H1 (cell line): Measurements from ENCODE around the gene MYOCD. TPM values are rescaled to one million over a fixed set of nuclear protein-coding genes. Genes with fewer than 3 reads are reported as not detected.
A peak's percentile ranks its signal among the peaks of the same experiment; 100 is the strongest.

Source experiments
- CTCF ChIA-PET: fragments of 300-600 bp; sonication (Branson Sonifier 250); formaldehyde crosslinking; loops from one replicate; lab custom pipeline; 2021; ENCODE audit not compliant: partially characterized antibody; lab: Charles Lee
- POLR2A ChIA-PET: fragments of 300-600 bp; sonication (Branson Sonifier 250); formaldehyde crosslinking; loops from one replicate; lab custom pipeline; 2021; ENCODE audit warnings: inconsistent platforms; ENCODE audit not compliant: partially characterized antibody; lab: Charles Lee
- DNase-seq, 2 experiments: peaks; one replicate each; pipeline versions ENCODE4 v3.0.0 to v3.0.0-alpha.2; 2010 to 2022; ENCODE audit warnings: low spot score in 2 of 2, low read depth in 1 of 2, mixed read lengths in 1 of 2
- FAIRE-seq: peaks from 2 replicates; lab custom pipeline; 2011; peaks lifted over from hg19 to GRCh38; lab: Jason Lieb, UNC
- H2AFZ ChIP-seq: 2 replicates; pipeline ENCODE4 v1.8.1; 2012; ENCODE audit warnings: low read length, inconsistent platforms
- H2AK5ac ChIP-seq: 2 replicates; pipeline ENCODE4 v1.6.1; 2013; ENCODE audit warnings: low read depth, low read length
- H2BK120ac ChIP-seq: replicated peaks from 2 replicates; pipeline ENCODE3; 2013; ENCODE audit warnings: low read depth, low read length, inconsistent platforms
- H2BK12ac ChIP-seq: 2 replicates; pipeline ENCODE4 v1.6.1; 2013; ENCODE audit warnings: low read depth, low read length
- H2BK15ac ChIP-seq: 2 replicates; pipeline ENCODE4 v1.6.1; 2013; ENCODE audit warnings: low read length
- H2BK20ac ChIP-seq: 2 replicates; pipeline ENCODE4 v1.6.1; 2013; ENCODE audit warnings: low read length
- H2BK5ac ChIP-seq: 2 replicates; pipeline ENCODE4 v1.6.1; 2013; ENCODE audit warnings: low read depth, low read length
- H3K14ac ChIP-seq: 2 replicates; pipeline ENCODE4 v1.6.1; 2013; ENCODE audit warnings: inconsistent platforms; ENCODE audit not compliant: insufficient read length
- H3K18ac ChIP-seq: 2 replicates; pipeline ENCODE4 v1.6.1; 2013; ENCODE audit warnings: low read length; ENCODE audit errors: extremely low read depth
- H3K23ac ChIP-seq: 2 replicates; pipeline ENCODE4 v1.6.1; 2013; ENCODE audit warnings: inconsistent platforms; ENCODE audit not compliant: insufficient read length
- H3K23me2 ChIP-seq: 2 replicates; pipeline ENCODE4 v1.6.1; 2013; ENCODE audit warnings: low read depth, low read length
- H3K27ac ChIP-seq: 2 replicates; pipeline ENCODE4 v1.6.1; 2011; ENCODE audit warnings: low read depth, low read length, inconsistent platforms
- H3K27me3 ChIP-seq, 4 experiments: replicated peaks in 1 of 4; 1 replicate in 1 of 4; 2 replicates in 3 of 4; pipeline versions ENCODE4 v1.6.1 to v1.8.1; 2011 to 2013; ENCODE audit warnings: low read length in 3 of 4, mild to moderate bottlenecking in 3 of 4, inconsistent platforms in 2 of 4, mixed read lengths in 2 of 4, moderate library complexity in 1 of 4; ENCODE audit not compliant: control insufficient read depth in 3 of 4, insufficient read depth in 3 of 4; ENCODE audit errors: extremely low read depth in 1 of 4
- H3K36me3 ChIP-seq, 4 experiments: 2 replicates each; pipeline versions ENCODE4 v1.6.1 to v1.8.1; 2011 to 2013; ENCODE audit warnings: mild to moderate bottlenecking in 4 of 4, low read length in 3 of 4, moderate library complexity in 2 of 4, control low read depth in 1 of 4, inconsistent platforms in 1 of 4; ENCODE audit not compliant: insufficient read depth in 4 of 4, control insufficient read depth in 2 of 4
- H3K4ac ChIP-seq: replicated peaks from 2 replicates; pipeline ENCODE3; 2013; ENCODE audit warnings: low read length, low read depth, mixed read lengths, inconsistent platforms; ENCODE audit not compliant: insufficient read length
- H3K4me1 ChIP-seq, 4 experiments: replicated peaks in 1 of 4; 1 replicate in 1 of 4; 2 replicates in 3 of 4; pipeline versions ENCODE4 v1.6.1 to v1.8.1; 2011 to 2013; ENCODE audit warnings: low read length in 3 of 4, inconsistent platforms in 2 of 4, mixed read lengths in 1 of 4; ENCODE audit not compliant: insufficient read depth in 4 of 4, control insufficient read depth in 3 of 4
- H3K4me2 ChIP-seq, 2 experiments: 2 replicates each; pipeline versions ENCODE4 v1.6.1 to v1.8.1; 2011 to 2013; ENCODE audit warnings: low read depth in 2 of 2, low read length in 2 of 2, control low read depth in 1 of 2, inconsistent platforms in 1 of 2, mild to moderate bottlenecking in 1 of 2; ENCODE audit not compliant: insufficient read depth in 1 of 2
- H3K4me3 ChIP-seq, 4 experiments: fragments of 200-600, 300-600 bp in 1 of 4; sonication (generic), shearing (Covaris generic), sonication (Bioruptor Twin) in 1 of 4; 2 replicates each; pipeline versions ENCODE4 v1.5.1 to v1.8.1; 2011 to 2016; ENCODE audit warnings: low read length in 4 of 4, low read depth in 3 of 4, control low read depth in 2 of 4, inconsistent platforms in 2 of 4, mild to moderate bottlenecking in 2 of 4, mixed read lengths in 1 of 4, moderate library complexity in 1 of 4; ENCODE audit not compliant: insufficient read depth in 2 of 4; ENCODE audit errors: extremely low read depth in 1 of 4
- H3K56ac ChIP-seq: replicated peaks from 2 replicates; pipeline ENCODE3; 2013; ENCODE audit warnings: low read depth, mild to moderate bottlenecking, mixed read lengths, low read length, inconsistent platforms; ENCODE audit not compliant: insufficient read length
- H3K79me1 ChIP-seq: 2 replicates; pipeline ENCODE4 v1.6.1; 2013; ENCODE audit warnings: low read depth, low read length, control low read depth
- H3K79me2 ChIP-seq, 2 experiments: 2 replicates each; pipeline versions ENCODE4 v1.6.1 to v1.8.1; 2012 to 2013; ENCODE audit warnings: low read length in 2 of 2, mild to moderate bottlenecking in 2 of 2, inconsistent platforms in 1 of 2; ENCODE audit not compliant: insufficient read depth in 2 of 2, control insufficient read depth in 1 of 2
- H3K9ac ChIP-seq, 4 experiments: replicated peaks in 1 of 4; 1 replicate in 1 of 4; 2 replicates in 3 of 4; pipeline versions ENCODE4 v1.6.1 to v1.8.1; 2011 to 2013; ENCODE audit warnings: low read depth in 3 of 4, low read length in 3 of 4, control low read depth in 2 of 4, mild to moderate bottlenecking in 2 of 4, moderate library complexity in 2 of 4, inconsistent platforms in 1 of 4; ENCODE audit errors: extremely low read depth in 1 of 4
- H3K9me3 ChIP-seq, 2 experiments: 2 replicates each; pipeline versions ENCODE4 v1.6.1 to v1.8.1; 2012 to 2013; ENCODE audit warnings: mild to moderate bottlenecking in 2 of 2, moderate library complexity in 2 of 2, control low read depth in 1 of 2, inconsistent platforms in 1 of 2, low read depth in 1 of 2, low read length in 1 of 2, mixed read lengths in 1 of 2; ENCODE audit not compliant: insufficient read depth in 2 of 2
- H4K20me1 ChIP-seq, 2 experiments: replicated peaks in 1 of 2; 2 replicates each; pipeline versions ENCODE3 to v1.8.1; 2011 to 2013; ENCODE audit warnings: inconsistent platforms in 2 of 2, low read length in 2 of 2, mild to moderate bottlenecking in 1 of 2; ENCODE audit not compliant: insufficient read depth in 2 of 2, control insufficient read depth in 1 of 2
- H4K5ac ChIP-seq: 2 replicates; pipeline ENCODE4 v1.6.1; 2013; ENCODE audit warnings: low read length, low read depth, mixed read lengths, inconsistent platforms; ENCODE audit not compliant: insufficient read length
- H4K8ac ChIP-seq: 2 replicates; pipeline ENCODE4 v1.8.0; 2013; ENCODE audit warnings: mild to moderate bottlenecking, moderate library complexity, low read length, inconsistent platforms; ENCODE audit not compliant: insufficient read depth; ENCODE audit errors: extremely low read depth
- H4K91ac ChIP-seq: replicated peaks from 2 replicates; pipeline ENCODE3; 2013; ENCODE audit warnings: low read length, mixed read lengths, inconsistent platforms; ENCODE audit not compliant: insufficient read length
- CREB1 ChIP-seq: IDR thresholded peaks from 2 replicates; pipeline ENCODE4 v1.6.1; 2012; ENCODE audit warnings: inconsistent platforms
- GABPA ChIP-seq: IDR thresholded peaks from 2 replicates; pipeline ENCODE4 v1.6.1; 2011; ENCODE audit warnings: mild to moderate bottlenecking, low read length, moderate library complexity, borderline replicate concordance; ENCODE audit not compliant: insufficient read depth
- TCF12 ChIP-seq: IDR thresholded peaks from 2 replicates; pipeline ENCODE4 v1.6.1; 2011; ENCODE audit warnings: low read depth, mild to moderate bottlenecking, low read length
- WGBS, 2 experiments: shearing (Covaris generic) in 1 of 2; methylation state at CpG; one replicate each; pipeline versions ENCODE4 v1.1.6 to v1.1.7; 2013 to 2015; ENCODE audit warnings: low lambda C conversion rate in 2 of 2, mixed read lengths in 2 of 2, inconsistent platforms in 1 of 2, low coverage in 1 of 2, missing lambda C conversion rate in 1 of 2; ENCODE audit not compliant: insufficient replicate concordance in 2 of 2, insufficient coverage in 1 of 2, insufficient read length in 1 of 2; ENCODE audit errors: extremely low coverage in 1 of 2, missing lambda C conversion rate in 1 of 2; 5-methylcytosine and 5-hydroxymethylcytosine counted together
- polyA plus RNA-seq, 7 experiments: library from polyadenylated mRNA; depleted of rRNA in 3 of 7; stranded (reverse) in 5 of 7; unstranded in 2 of 7; fragments of >200 nt in 5 of 7; fragments of 200-250 nt in 2 of 7; gene quantifications; 1 replicate in 5 of 7; 2 replicates in 1 of 7; 4 replicates in 1 of 7; pipeline versions ENCODE4 v1.2.1 to v1.2.3, GENCODE V29; 2011 to 2013; ENCODE audit warnings: missing spikeins in 2 of 7, mixed read lengths in 2 of 7
- total RNA-seq: library from RNA; stranded (reverse); fragmentation: NEBNext Ultra II Directional; extraction: Animal tissue kit (Norgen Biotek cat#: 25700); gene quantifications from 2 replicates; pipeline ENCODE4 v1.2.1, GENCODE V29; 2021

MYOCD gene
- total and polyA plus RNA-seq, 2 of the 8 experiments (the other 6 are each of a cell fraction or from before 2014, with no cell fraction given), result 0.30 to 4.9 TPM

- no peak overlapping the region for H2BK15ac ChIP-seq
- H3K14ac ChIP-seq, result no peak overlapping the region
- no peak overlapping the region for H3K9ac ChIP-seq
- H3K36me3 ChIP-seq, result no peaks in the 10 kb centered on the region
- H4K91ac ChIP-seq, result no peak overlapping the region
- no peak overlapping the region for H3K27ac ChIP-seq
- DNase-seq (no peak), FAIRE-seq (peak; percentile 48)
- no peak overlapping the region for H2BK120ac ChIP-seq
- no peak overlapping the region for H3K4ac ChIP-seq
- no peaks in the 10 kb centered on the region for H3K23me2 ChIP-seq
- no peak overlapping the region for H3K18ac ChIP-seq
- no peaks in the 10 kb centered on the region for H3K9me3 ChIP-seq
- H4K8ac ChIP-seq, result no peak overlapping the region
- H3K4me3 ChIP-seq, result no peak overlapping the region
- H3K4me1 ChIP-seq, result no peaks in the 10 kb centered on the region
- WGBS, 2 experiments, result 82% methylated on average over 4 of the region's 4 CpGs; no CpG with 5 or more reads in 1 of the 2 experiments
- H4K20me1 ChIP-seq, result no peaks in the 10 kb centered on the region
- no peak overlapping the region for H4K5ac ChIP-seq
- H2AK5ac ChIP-seq, result no peak overlapping the region
- H3K79me2 ChIP-seq, result no peaks in the 10 kb centered on the region
- no peaks in the 10 kb centered on the region for H3K27me3 ChIP-seq
- H3K4me2 ChIP-seq, result no peak overlapping the region
- no peak overlapping the region for H3K56ac ChIP-seq
- no peaks in the 10 kb centered on the region for H3K79me1 ChIP-seq
- H2BK5ac ChIP-seq, result no peak overlapping the region
- peak overlapping the region; percentile 16; the same call in 1 of the 2 replicates for H2AFZ ChIP-seq
- H2BK20ac ChIP-seq, result no peak overlapping the region
- CTCF ChIA-PET, result interaction anchor here (1.1 kb wide), 1 partner anchor 451 kb away, joined by 3 read pairs; no protein-coding TSS in a partner anchor
- POLR2A ChIA-PET, result no interaction called here
- no peak overlapping the region for H3K23ac ChIP-seq
- no peak overlapping the region for H2BK12ac ChIP-seq
- TF ChIP-seq CREB1 (no peak), GABPA (no peak), TCF12 (no peak)
These were observed 40.4 kb downstream of the MYOCD start for GRCh38 chr17:12706070-12706469.
